Upper lobe of left lung (tissue), 6 donors: ENCODE results near the gene SAE1. TPM values are rescaled to one million over a fixed set of nuclear protein-coding genes. Genes with fewer than 3 reads are reported as not detected.

Source experiments
- ATAC-seq, 2 donors: fragments of 200-7000 bp; cut with Tn5 transposase; one replicate each; pipeline ENCODE4 v1.9.1; 2022; ENCODE audit warnings: mild to moderate bottlenecking in 2 of 2, moderate library complexity in 2 of 2; ENCODE audit not compliant: low FRiP score in 2 of 2
- DNase-seq, 2 donors: peaks; one replicate each; pipeline ENCODE4 v3.0.0-alpha.2; 2019 to 2020
- H3K27ac ChIP-seq, 4 donors: fragments of 200-600 bp; sonication (generic); one replicate each; pipeline ENCODE4 v1.5.1; 2016 to 2019
- H3K27me3 ChIP-seq, 4 donors: fragments of 200-600 bp; sonication (generic); one replicate each; pipeline ENCODE4 v1.5.1; 2017 to 2019
- H3K36me3 ChIP-seq, 4 donors: fragments of 200-600 bp; sonication (generic); one replicate each; pipeline ENCODE4 v1.5.1; 2016 to 2019
- H3K4me1 ChIP-seq, 4 donors: fragments of 200-600 bp; sonication (generic); one replicate each; pipeline ENCODE4 v1.5.1; 2018 to 2019
- H3K4me3 ChIP-seq, 4 donors: fragments of 200-600 bp; sonication (generic); one replicate each; pipeline ENCODE4 v1.5.1; 2017 to 2019; ENCODE audit warnings: mild to moderate bottlenecking in 2 of 4, moderate library complexity in 1 of 4
- H3K9me3 ChIP-seq, 4 donors: fragments of 200-600 bp; sonication (generic); one replicate each; pipeline ENCODE4 v1.5.1; 2018 to 2019
- CTCF ChIP-seq, 6 experiments: fragments of 450-650 bp in 4 of 6; fragments of 200-600 bp in 2 of 6; sonication (generic) in 2 of 6; IDR thresholded peaks; one replicate each; pipeline ENCODE4 v1.5.1; 2016 to 2019; ENCODE audit warnings: antibody characterized with exemption in 6 of 6
- EP300 ChIP-seq, 4 donors: sonication (generic); formaldehyde crosslinking; IDR thresholded peaks; one replicate each; pipeline ENCODE4 v1.5.1; 2017; ENCODE audit warnings: antibody characterized with exemption in 4 of 4, control low read depth in 2 of 4
- POLR2A ChIP-seq, 4 donors: fragments of 450-650 bp; IDR thresholded peaks; one replicate each; pipeline ENCODE4 v1.5.1; 2016 to 2017; ENCODE audit warnings: antibody characterized with exemption in 4 of 4, mild to moderate bottlenecking in 2 of 4
- POLR2AphosphoS5 ChIP-seq, 2 donors: sonication (generic); formaldehyde crosslinking; IDR thresholded peaks; one replicate each; pipeline ENCODE4 v1.5.1; 2017; ENCODE audit warnings: antibody characterized with exemption in 2 of 2
- WGBS, 2 donors: methylation state at CpG; one replicate each; pipeline ENCODE4 v1.1.5; 2017 to 2018; 5-methylcytosine and 5-hydroxymethylcytosine counted together
- small RNA-seq, 4 donors: library from RNA; depleted of rRNA; stranded (forward); fragments of <200 nt; gene quantifications; one replicate each; pipeline ENCODE3, GENCODE V24; 2016
- total RNA-seq, 6 donors: library from RNA; depleted of rRNA in 4 of 6; stranded (reverse); fragments of >200 nt in 4 of 6; gene quantifications; one replicate each; pipeline versions ENCODE4 v1.1.0 to v1.2.1, GENCODE V29; 2016 to 2021
- donor health status: DM: no; HTN: no; CAD: no; lungs with moderate emphysema.
- donor health status: DM: no; HTN: yes; CAD: no; lungs with severe emphysema.

SAE1 gene
- total RNA-seq, 6 donors from 2014 or later = 31.1 to 61.2 (median 55.3) TPM

- Histone ChIP-seq H3K36me3 (peaks cover 9 to 35% (median 32%) of the 10 kb centered on the region in 4 donors), H3K4me3 (peak overlapping the region; percentile 36 to 64 (median 54)), H3K27me3 (no peaks in the 10 kb centered on the region), H3K9me3 (no peaks in the 10 kb centered on the region), H3K4me1 (peaks cover 23 to 44% (median 25%) of the 10 kb centered on the region in 4 donors), H3K27ac (peak overlapping the region; percentile 90 to 97 (median 94))
- TF ChIP-seq POLR2AphosphoS5 (IDR thresholded peaks at IDR 0.05) (peak in 1 of 2 donors; percentile 9), EP300 (IDR thresholded peaks at IDR 0.05) (no peak), CTCF (IDR thresholded peaks at IDR 0.05) (no peak), POLR2A (IDR thresholded peaks at IDR 0.05) (no peak)
- peak; percentile 100 for DNase-seq
- 0% methylated on average over 16 to 25 of the region's 52 CpGs for WGBS, 2 donors
- ATAC-seq = peak; percentile 93 to 96
These were observed 126.2 kb downstream of the SAE1 start for GRCh38 chr19:47256693-47257410.

- Histone ChIP-seq H3K4me1 (peaks cover 23 to 44% (median 25%) of the 10 kb centered on the region in 4 donors), H3K36me3 (peaks cover 9 to 42% (median 37%) of the 10 kb centered on the region in 4 donors), H3K9me3 (no peaks in the 10 kb centered on the region), H3K27ac (peak overlapping the region; percentile 90 to 97 (median 94)), H3K4me3 (peak overlapping the region; percentile 23 to 64 (median 54)), H3K27me3 (no peaks in the 10 kb centered on the region)
- DNase-seq (no peak), ATAC-seq (peak in 1 of 2 donors; percentile 58)
- TF ChIP-seq POLR2AphosphoS5 (IDR thresholded peaks at IDR 0.05) (peak; percentile 65 to 69), EP300 (IDR thresholded peaks at IDR 0.05) (peak in 2 of 4 donors; percentile 31 to 55), POLR2A (IDR thresholded peaks at IDR 0.05) (peak in 3 of 4 donors; percentile 21 to 61 (median 37)), CTCF (IDR thresholded peaks at IDR 0.05) (no peak)
- 5 to 22% methylated on average over 8 to 29 of the region's 29 CpGs for WGBS, 2 donors
These were observed 127.0 kb downstream of the SAE1 start for GRCh38 chr19:47257411-47258169.

GRCh38 chr19:47258434-47258833 lies 127.8 kb downstream of the SAE1 start:
- H3K27ac ChIP-seq = peak overlapping the region; percentile 90 to 97 (median 94)
- no peaks in the 10 kb centered on the region for H3K9me3 ChIP-seq
- peak overlapping the region in 2 of 4 donors; percentile 52 to 64 for H3K4me3 ChIP-seq
- TF ChIP-seq POLR2A (IDR thresholded peaks at IDR 0.05) (no peak), POLR2AphosphoS5 (IDR thresholded peaks at IDR 0.05) (no peak), CTCF (IDR thresholded peaks at IDR 0.05) (no peak), EP300 (IDR thresholded peaks at IDR 0.05) (no peak)
- ATAC-seq = no peak
- H3K4me1 ChIP-seq = peaks cover 23 to 44% (median 25%) of the 10 kb centered on the region in 4 donors
- no peaks in the 10 kb centered on the region for H3K27me3 ChIP-seq
- 86 to 87% methylated on average over 9 of the region's 9 CpGs for WGBS, 2 donors
- H3K36me3 ChIP-seq = peaks cover 9 to 51% (median 45%) of the 10 kb centered on the region in 4 donors
- no peak for DNase-seq

GRCh38 chr19:47258895-47259555 lies 128.4 kb downstream of the SAE1 start:
- ATAC-seq (no peak), DNase-seq (no peak)
- WGBS, 2 donors = 93 to 94% methylated on average over 6 of the region's 6 CpGs
- Histone ChIP-seq H3K9me3 (no peaks in the 10 kb centered on the region), H3K36me3 (peaks cover 9 to 56% (median 48%) of the 10 kb centered on the region in 4 donors), H3K27ac (peak overlapping the region in 3 of 4 donors; percentile 93 to 97 (median 96)), H3K27me3 (no peaks in the 10 kb centered on the region), H3K4me1 (peaks cover 23 to 44% (median 25%) of the 10 kb centered on the region in 4 donors), H3K4me3 (no peak overlapping the region)
- TF ChIP-seq POLR2A (IDR thresholded peaks at IDR 0.05) (no peak), POLR2AphosphoS5 (IDR thresholded peaks at IDR 0.05) (no peak), EP300 (IDR thresholded peaks at IDR 0.05) (no peak), CTCF (IDR thresholded peaks at IDR 0.05) (no peak)

Small RNAs within 50 kb of the gene (small RNA-seq; reads per million reads assigned to genes)
- 0 reads per million in 4 donors for gene MIR3190

Other genes with a start within 250 kb of the SAE1 start
- gene NPAS1, start 111.0 kb upstream of the SAE1 start, total RNA-seq = 10 to 100 TPM in 1 of 6 donors, 1 to 10 TPM in 3, under 1 TPM in 1, not detected in 1; 0.30 to 13.6 (median 1.1) TPM
- gene TMEM160, start 82.2 kb upstream of the SAE1 start, total RNA-seq = 10 to 100 TPM; 11.5 to 82.8 (median 49.4) TPM
- gene ZC3H4, start 17.1 kb upstream of the SAE1 start, total RNA-seq = 10 to 100 TPM; 28.6 to 57.6 (median 44.1) TPM
- 10 to 100 TPM in 4 of 6 donors, 1 to 10 TPM in 2; 7.4 to 29.3 (median 15.9) TPM for gene BBC3, start 100.4 kb downstream of the SAE1 start, total RNA-seq
- 10 to 100 TPM; 18.2 to 91.1 (median 35.0) TPM for gene CCDC9, start 125.7 kb downstream of the SAE1 start, total RNA-seq
- gene INAFM1, start 144.1 kb downstream of the SAE1 start, total RNA-seq = 10 to 100 TPM in 4 of 6 donors, 1 to 10 TPM in 1, under 1 TPM in 1; 0.59 to 28.3 (median 22.4) TPM
- gene C5AR1, start 179.0 kb downstream of the SAE1 start, total RNA-seq = 10 to 100 TPM; 20.3 to 87.3 (median 45.1) TPM
- 10 to 100 TPM in 3 of 6 donors, 1 to 10 TPM in 3; 3.8 to 22.9 (median 10.0) TPM for gene C5AR2, start 201.3 kb downstream of the SAE1 start, total RNA-seq
- gene DHX34, start 218.5 kb downstream of the SAE1 start, total RNA-seq = 10 to 100 TPM in 5 of 6 donors, 1 to 10 TPM in 1; 8.4 to 80.7 (median 19.4) TPM